K562 (cell line): ENCODE measurements around the gene CCDC92. TPM values are rescaled to one million over a fixed set of nuclear protein-coding genes. Genes with fewer than 3 reads are reported as not detected.
"Not testable (repeated sequence)": the region's sequence is repeated elsewhere in the genome, so short reads cannot be mapped to it uniquely, and the experiment has no call there.

Experiments
- ATAC-seq: fragments of 200-7000 bp; cut with Tn5 transposase; 3 replicates; pipeline ENCODE4 v1.9.1; 2020; ENCODE audit warnings: moderate library complexity
- BruUV-seq: library from RNA; stranded (reverse); fragments of 400-500 nt; replicated peaks from 2 replicates; lab custom pipeline; 2021; lab: Mats Ljungman, UMichigan
- CTCF ChIA-PET: fragments of 300-600 bp; formaldehyde crosslinking; extraction: SDS; loops from one replicate; lab custom pipeline; 2021; ENCODE audit warnings: low intra/inter-chr PET ratio; lab: Yijun Ruan, JAX
- POLR2A ChIA-PET: fragments of 300-600, 350-650 bp; sonication (Branson Sonifier 250); formaldehyde crosslinking; extraction: SDS; loops from one replicate; lab custom pipeline; 2021; ENCODE audit warnings: antibody characterized with exemption, inconsistent platforms; lab: Yijun Ruan, JAX
- DNase-seq, 4 experiments: peaks; one replicate each; pipeline versions ENCODE4 v3.0.0 to v3.0.0-alpha.2; 2011 to 2018; ENCODE audit warnings: low spot score in 3 of 4, mixed read lengths in 3 of 4; ENCODE audit errors: extremely low read depth in 1 of 4
- FAIRE-seq: peaks from 2 replicates; lab custom pipeline; 2011; peaks lifted over from hg19 to GRCh38; lab: Jason Lieb, UNC
- H2AFZ ChIP-seq: 2 replicates; pipeline ENCODE4 v1.6.0; 2011; ENCODE audit warnings: low read depth, low read length, control low read depth, inconsistent platforms
- H3K27ac ChIP-seq: fragments of 200-600 bp; 3 replicates; pipeline ENCODE4 v1.8.0; 2011; ENCODE audit warnings: low read depth, mild to moderate bottlenecking, control low read depth, inconsistent platforms, low read length, moderate library complexity, mixed read lengths; ENCODE audit errors: extremely low read depth
- H3K27me3 ChIP-seq, 2 experiments: fragments of 300-600 bp in 1 of 2; 2 replicates in 1 of 2; 3 replicates in 1 of 2; pipeline versions ENCODE4 v1.6.0 to v1.8.0; 2011; ENCODE audit warnings: inconsistent platforms in 2 of 2, low read length in 2 of 2, mild to moderate bottlenecking in 1 of 2, mixed read lengths in 1 of 2, moderate library complexity in 1 of 2; ENCODE audit not compliant: control insufficient read depth in 2 of 2, insufficient read depth in 2 of 2
- H3K36me3 ChIP-seq: fragments of 300-600 bp; 3 replicates; pipeline ENCODE4 v1.8.0; 2011; ENCODE audit warnings: mild to moderate bottlenecking, low read length, inconsistent platforms; ENCODE audit not compliant: control insufficient read depth, insufficient read depth
- H3K4me1 ChIP-seq, 2 experiments: fragments of 200-600 bp in 1 of 2; replicated peaks in 1 of 2; 2 replicates in 1 of 2; 3 replicates in 1 of 2; pipeline versions ENCODE4 v1.5.1 to v1.8.0; 2011; ENCODE audit warnings: inconsistent platforms in 2 of 2, low read length in 2 of 2, mild to moderate bottlenecking in 1 of 2, mixed read lengths in 1 of 2, moderate library complexity in 1 of 2; ENCODE audit not compliant: control insufficient read depth in 2 of 2, insufficient read depth in 2 of 2
- H3K4me2 ChIP-seq: 2 replicates; pipeline ENCODE4 v1.6.1; 2011; ENCODE audit warnings: low read length, control low read depth, inconsistent platforms, mixed read lengths; ENCODE audit not compliant: insufficient read depth
- H3K4me3 ChIP-seq: fragments of 200-600 bp; sonication (generic), shearing (Covaris generic); 2 replicates; pipeline ENCODE4 v1.5.1; 2016; ENCODE audit warnings: control low read depth, inconsistent platforms
- H3K79me2 ChIP-seq: fragments of 200-600 bp; 3 replicates; pipeline ENCODE4 v1.8.0; 2011; ENCODE audit warnings: low read length, inconsistent platforms; ENCODE audit not compliant: control insufficient read depth, insufficient read depth
- H3K9ac ChIP-seq, 2 experiments: 2 replicates each; pipeline versions ENCODE4 v1.6.0 to v1.6.1; 2011; ENCODE audit warnings: low read depth in 2 of 2, low read length in 2 of 2, control low read depth in 1 of 2, inconsistent platforms in 1 of 2, mild to moderate bottlenecking in 1 of 2, mixed read lengths in 1 of 2; ENCODE audit not compliant: insufficient read depth in 1 of 2
- H3K9me1 ChIP-seq: one replicate; pipeline ENCODE4 v1.6.0; 2011; ENCODE audit warnings: inconsistent platforms, mild to moderate bottlenecking, low read length, moderate library complexity; ENCODE audit not compliant: control insufficient read depth, insufficient read depth
- H3K9me3 ChIP-seq: replicated peaks from 2 replicates; pipeline ENCODE4 v1.5.1; 2011; ENCODE audit warnings: low read depth, low read length, inconsistent platforms; ENCODE audit not compliant: control insufficient read depth, insufficient read depth
- H4K20me1 ChIP-seq: replicated peaks from 2 replicates; pipeline ENCODE4 v1.6.1; 2011; ENCODE audit warnings: low read length, inconsistent platforms, mixed read lengths; ENCODE audit not compliant: control insufficient read depth, insufficient read depth
- NFYB ChIP-seq: IDR thresholded peaks from 2 replicates; pipeline ENCODE4 v1.6.1; 2011; ENCODE audit warnings: mild to moderate bottlenecking, moderate library complexity; ENCODE audit not compliant: insufficient read length; ENCODE audit errors: extremely low read depth
- WGBS: fragments of 100-300 bp; shearing (Covaris generic); methylation state at CpG from one replicate; pipeline ENCODE4 v1.1.6; 2016; ENCODE audit warnings: low coverage, mixed read lengths; ENCODE audit not compliant: insufficient coverage; ENCODE audit errors: missing lambda C conversion rate; 5-methylcytosine and 5-hydroxymethylcytosine counted together
- in situ Hi-C: fragments of 300-500 bp; cut with MboI; formaldehyde crosslinking; loops from 4 replicates; pipeline ENCODE4 v1.15.0; 2018; ENCODE audit warnings: inconsistent platforms, mixed read lengths
- intact Hi-C: fragments of 100-400 bp; cut with micrococcal nuclease; formaldehyde crosslinking; loops from 2 replicates; pipeline ENCODE4 v1.14.2; 2022
- polyA plus RNA-seq, 8 experiments: library from polyadenylated mRNA; depleted of rRNA in 4 of 8; stranded (reverse) in 5 of 8; unstranded in 3 of 8; fragments of >200 nt; fragmentation: Nextera tagmentation in 2 of 8; fragmentation: Illumina TruSeq in 1 of 8; extraction: Ambion mirVana in 2 of 8; extraction: Trizol in 1 of 8; gene quantifications; 2 replicates each; pipeline versions ENCODE4 v1.2.1 to v1.2.3, GENCODE V29; 2011 to 2014; ENCODE audit warnings: inconsistent platforms in 1 of 8, missing spikeins in 1 of 8
- total RNA-seq, 7 experiments: library from RNA; depleted of rRNA in 6 of 7; stranded (reverse); fragments of >200 nt in 6 of 7; fragmentation: Illumina TruSeq in 2 of 7; extraction: Trizol in 2 of 7; gene quantifications; 2 replicates each; pipeline versions ENCODE4 v1.2.1 to v1.2.3, GENCODE V29; 2011 to 2021; ENCODE audit warnings: low replicate concordance in 1 of 7

Gene CCDC92
- total and polyA plus RNA-seq, 9 of the 15 experiments (the other 6 are each of a cell fraction or from before 2014, with no cell fraction given) = 0.27 to 5.9 (median 2.1) TPM

- H3K9ac ChIP-seq, CTCF ChIA-PET, intact Hi-C loops, H3K4me2 ChIP-seq, in situ Hi-C loops, H3K9me1 ChIP-seq, ATAC-seq, H3K9me3 ChIP-seq, H3K4me3 ChIP-seq, H4K20me1 ChIP-seq, FAIRE-seq, H2AFZ ChIP-seq, H3K27ac ChIP-seq, BruUV-seq, DNase-seq, H3K36me3 ChIP-seq, POLR2A ChIA-PET, H3K79me2 ChIP-seq: not testable (repeated sequence)
- peak; percentile 3 for TF ChIP-seq NFYB
- Histone ChIP-seq H3K4me1 (peaks cover 9 to 15% of the 10 kb centered on the region in 2 experiments; a peak in 4 of 5 replicates), H3K27me3 (peaks cover 22 to 31% of the 10 kb centered on the region in 2 experiments; a peak in 4 of 5 replicates)
- 71% methylated on average over 3 of the region's 7 CpGs for WGBS
Measured at GRCh38 chr12:123947531-123947930, 25.1 kb downstream of the CCDC92 start.

- DNase-seq, H3K9ac ChIP-seq, H4K20me1 ChIP-seq, H3K36me3 ChIP-seq, FAIRE-seq, intact Hi-C loops, H3K27ac ChIP-seq, H2AFZ ChIP-seq, H3K9me1 ChIP-seq, POLR2A ChIA-PET, CTCF ChIA-PET, in situ Hi-C loops, BruUV-seq, H3K4me2 ChIP-seq, ATAC-seq, H3K79me2 ChIP-seq, H3K4me3 ChIP-seq, H3K9me3 ChIP-seq: not testable (repeated sequence)
- H3K27me3 ChIP-seq = peaks cover 25 to 31% of the 10 kb centered on the region in 2 experiments; a peak in 4 of 5 replicates
- whole genome bisulfite sequencing = 60% methylated on average over 10 of the region's 35 CpGs
- H3K4me1 ChIP-seq = peaks cover 8 to 15% of the 10 kb centered on the region in 2 experiments; a peak in 4 of 5 replicates
Measured at GRCh38 chr12:123946516-123947505, 25.8 kb downstream of the CCDC92 start.
